ENCODE data around the gene MKRN1.

The MKRN1 gene

GRCh38 chr7:140404565-140405065 is 74.7 kb downstream of the MKRN1 start:
- H3K27me3 ChIP-seq (replicated peaks), result no peaks in the 10 kb centered on the region
- no peak for DNase-seq
- in situ Hi-C loops (cut with HindIII; ENCODE audit: low pct_ligation_motif_present, low sequenced_read_pairs), result no loop called here
- no peaks in the 10 kb centered on the region for H3K36me3 ChIP-seq (replicated peaks)
- no peak overlapping the region for H3K27ac ChIP-seq
- H3K4me3 ChIP-seq (ENCODE audit: low read depth, low read length), result no peak overlapping the region
- no peak for TF ChIP-seq CTCF (IDR thresholded peaks at IDR 0.05; ENCODE audit: low read depth, low read length, missing control alignments)

DNA sequence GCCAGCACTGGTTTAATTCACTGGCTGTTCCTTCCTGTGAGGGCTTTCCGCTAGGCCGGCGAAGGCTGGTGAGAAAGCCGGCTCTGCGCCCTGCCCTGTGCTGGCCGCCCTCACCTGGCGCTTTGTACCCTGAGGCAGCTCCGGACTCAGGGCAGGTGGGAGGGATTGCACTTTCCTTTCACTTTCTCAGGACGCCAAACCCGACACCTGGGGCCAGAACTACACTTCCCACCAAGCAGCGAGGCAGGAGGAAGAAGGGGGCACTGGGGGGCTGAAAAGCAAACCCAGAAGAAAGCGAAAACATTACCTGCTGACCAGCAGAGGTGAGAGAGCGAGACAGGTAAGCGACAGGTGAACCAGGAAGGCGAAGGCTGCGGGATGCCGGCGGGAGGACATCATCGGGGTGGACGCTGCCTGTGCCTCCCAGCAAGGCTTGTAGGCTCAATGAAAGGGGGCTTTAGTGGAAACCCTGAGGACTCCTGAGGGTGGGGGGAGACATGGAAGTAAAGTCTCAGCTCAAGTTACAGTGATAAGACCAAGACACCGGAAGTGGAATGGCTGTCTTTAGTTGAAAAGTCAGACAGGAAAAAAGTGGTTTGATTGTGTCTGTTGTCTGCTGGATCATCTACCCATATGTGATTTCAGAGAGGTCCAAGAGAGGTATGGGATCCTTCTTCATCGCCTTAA is 75.3 kb downstream of the MKRN1 start, which contains the start of gene RAB19:
Gene RAB19 (plus strand): TSS at position 181 of the 687 bp plus-strand sequence. CDS start 3,589 bp downstream, outside the sequence.
- no peaks in the 10 kb centered on the region for H3K27me3 ChIP-seq (replicated peaks)
- in situ Hi-C loops (cut with HindIII; ENCODE audit: low pct_ligation_motif_present, low sequenced_read_pairs), result no loop called here
- H3K4me3 ChIP-seq (ENCODE audit: low read depth, low read length), result peak within 1 kb of the TSS; percentile 25
- H3K36me3 ChIP-seq (replicated peaks), result no peaks in the 10 kb centered on the region
- no peak for TF ChIP-seq CTCF (IDR thresholded peaks at IDR 0.05; ENCODE audit: low read depth, low read length, missing control alignments)
- no peak for DNase-seq
- H3K27ac ChIP-seq, result no peak within 1 kb of the TSS
